Thoracic aorta (tissue), 2 donors: ENCODE measurements around the gene ABCB8. TPM values are rescaled to one million over a fixed set of nuclear protein-coding genes. Genes with fewer than 3 reads are reported as not detected.
"Not testable (repeated sequence)": the region's sequence is repeated elsewhere in the genome, so short reads cannot be mapped to it uniquely, and the experiment has no call there.

Experiments
- ATAC-seq: fragments of 150-250 bp; one replicate; pipeline ENCODE4 v1.8.0; 2017; ENCODE audit warnings: low read depth; ENCODE audit not compliant: insufficient number of reproducible peaks, low FRiP score
- DNase-seq: peaks from one replicate; pipeline ENCODE4 v3.0.0-alpha.2; 2020; ENCODE audit warnings: low spot score
- H3K27ac ChIP-seq, 2 donors: fragments of 200-600 bp; sonication (generic); 1 replicate in 1 of 2; 2 replicates in 1 of 2; pipeline ENCODE4 v1.5.1; 2016; ENCODE audit warnings: mild to moderate bottlenecking in 2 of 2, moderate library complexity in 2 of 2
- H3K27me3 ChIP-seq: fragments of 200-600 bp; sonication (generic); replicated peaks from 2 replicates; pipeline ENCODE4 v1.6.0; 2016; ENCODE audit warnings: mild to moderate bottlenecking; ENCODE audit not compliant: insufficient read depth
- H3K36me3 ChIP-seq: fragments of 200-600 bp; sonication (generic); one replicate; pipeline ENCODE4 v1.5.1; 2016
- H3K4me1 ChIP-seq, 2 donors: fragments of 200-600 bp; sonication (generic); 1 replicate in 1 of 2; 2 replicates in 1 of 2; pipeline versions ENCODE4 v1.5.1 to v1.6.0; 2016; ENCODE audit warnings: low read depth in 2 of 2, mild to moderate bottlenecking in 1 of 2; ENCODE audit not compliant: control insufficient read depth in 1 of 2
- H3K4me3 ChIP-seq: fragments of 200-600 bp; sonication (generic); 2 replicates; pipeline ENCODE4 v1.5.1; 2016; ENCODE audit warnings: mild to moderate bottlenecking
- H3K9me3 ChIP-seq: fragments of 200-600 bp; sonication (generic); 2 replicates; pipeline ENCODE4 v1.5.1; 2016
- total RNA-seq, 2 donors: library from RNA; depleted of rRNA; stranded (reverse); fragments of >200 nt; gene quantifications; one replicate each; pipeline versions ENCODE4 v1.1.0 to v1.2.3, GENCODE V29; 2016
- TF ChIP-seq, protein P1 (sequence below): fragments of 200-600 bp; sonication (generic); IDR thresholded peaks from one replicate; pipeline ENCODE4 v1.5.1; 2019; ENCODE audit warnings: antibody characterized with exemption

ABCB8 gene
- total RNA-seq, 2 donors from 2014 or later = 34.1 to 35.1 TPM

GRCh38 chr7:151038951-151039849, 10.9 kb downstream of the ABCB8 start:
- Histone ChIP-seq H3K27me3 (no peaks in the 10 kb centered on the region), H3K4me1 (peaks cover 11 to 12% of the 10 kb centered on the region in 2 donors), H3K4me3 (no peak overlapping the region), H3K9me3 (no peaks in the 10 kb centered on the region), H3K36me3 (peaks cover 30% of the 10 kb centered on the region), H3K27ac (peak overlapping the region in 1 of 2 donors; percentile 62)
- TF ChIP-seq, protein P1, sequence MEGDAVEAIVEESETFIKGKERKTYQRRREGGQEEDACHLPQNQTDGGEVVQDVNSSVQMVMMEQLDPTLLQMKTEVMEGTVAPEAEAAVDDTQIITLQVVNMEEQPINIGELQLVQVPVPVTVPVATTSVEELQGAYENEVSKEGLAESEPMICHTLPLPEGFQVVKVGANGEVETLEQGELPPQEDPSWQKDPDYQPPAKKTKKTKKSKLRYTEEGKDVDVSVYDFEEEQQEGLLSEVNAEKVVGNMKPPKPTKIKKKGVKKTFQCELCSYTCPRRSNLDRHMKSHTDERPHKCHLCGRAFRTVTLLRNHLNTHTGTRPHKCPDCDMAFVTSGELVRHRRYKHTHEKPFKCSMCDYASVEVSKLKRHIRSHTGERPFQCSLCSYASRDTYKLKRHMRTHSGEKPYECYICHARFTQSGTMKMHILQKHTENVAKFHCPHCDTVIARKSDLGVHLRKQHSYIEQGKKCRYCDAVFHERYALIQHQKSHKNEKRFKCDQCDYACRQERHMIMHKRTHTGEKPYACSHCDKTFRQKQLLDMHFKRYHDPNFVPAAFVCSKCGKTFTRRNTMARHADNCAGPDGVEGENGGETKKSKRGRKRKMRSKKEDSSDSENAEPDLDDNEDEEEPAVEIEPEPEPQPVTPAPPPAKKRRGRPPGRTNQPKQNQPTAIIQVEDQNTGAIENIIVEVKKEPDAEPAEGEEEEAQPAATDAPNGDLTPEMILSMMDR = no peak
- DNase-seq (peak; percentile 63), ATAC-seq (peak; percentile 84)

DNA sequence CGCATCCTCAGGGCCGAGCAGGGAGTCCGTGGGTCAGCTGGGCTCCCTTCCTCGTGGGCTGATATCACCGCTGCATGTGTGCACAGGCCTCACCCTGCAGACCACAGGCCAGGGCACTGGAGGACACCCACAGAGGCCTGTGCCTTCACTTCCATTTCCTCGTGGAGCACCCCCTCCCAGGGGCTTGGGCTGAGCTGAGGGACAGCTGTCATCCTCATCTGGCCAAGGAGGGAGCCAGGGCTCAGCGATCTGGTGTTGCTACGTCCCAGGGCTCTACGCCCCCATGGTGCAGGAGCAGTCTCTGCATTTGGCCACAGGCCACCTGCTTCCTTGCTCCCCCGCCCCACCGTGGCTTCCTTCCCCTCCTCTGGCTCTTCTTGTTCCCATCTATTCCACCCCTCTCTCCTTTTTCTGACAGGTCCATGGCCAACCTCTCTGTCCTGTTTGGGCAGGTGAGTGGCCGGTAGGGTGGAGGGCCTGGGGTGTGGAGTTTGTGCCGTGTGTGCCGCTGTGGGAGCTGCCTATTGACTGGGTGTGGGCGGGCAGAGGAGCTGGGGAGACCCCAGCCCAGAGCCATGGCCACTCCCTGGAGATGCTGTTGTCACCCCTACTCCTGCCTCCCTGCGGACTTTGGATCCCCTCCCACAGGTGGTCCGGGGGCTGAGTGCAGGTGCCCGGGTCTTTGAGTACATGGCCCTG, 11.7 kb downstream of the ABCB8 start:
- H3K4me1 ChIP-seq = peaks cover 11 to 12% of the 10 kb centered on the region in 2 donors
- H3K27me3 ChIP-seq = no peaks in the 10 kb centered on the region
- no peak overlapping the region for H3K4me3 ChIP-seq
- no peak for DNase-seq
- no peaks in the 10 kb centered on the region for H3K9me3 ChIP-seq
- TF ChIP-seq, protein P1 = no peak
- no peak for ATAC-seq
- peaks cover 30% of the 10 kb centered on the region for H3K36me3 ChIP-seq
- H3K27ac ChIP-seq = peak overlapping the region in 1 of 2 donors; percentile 62

DNA sequence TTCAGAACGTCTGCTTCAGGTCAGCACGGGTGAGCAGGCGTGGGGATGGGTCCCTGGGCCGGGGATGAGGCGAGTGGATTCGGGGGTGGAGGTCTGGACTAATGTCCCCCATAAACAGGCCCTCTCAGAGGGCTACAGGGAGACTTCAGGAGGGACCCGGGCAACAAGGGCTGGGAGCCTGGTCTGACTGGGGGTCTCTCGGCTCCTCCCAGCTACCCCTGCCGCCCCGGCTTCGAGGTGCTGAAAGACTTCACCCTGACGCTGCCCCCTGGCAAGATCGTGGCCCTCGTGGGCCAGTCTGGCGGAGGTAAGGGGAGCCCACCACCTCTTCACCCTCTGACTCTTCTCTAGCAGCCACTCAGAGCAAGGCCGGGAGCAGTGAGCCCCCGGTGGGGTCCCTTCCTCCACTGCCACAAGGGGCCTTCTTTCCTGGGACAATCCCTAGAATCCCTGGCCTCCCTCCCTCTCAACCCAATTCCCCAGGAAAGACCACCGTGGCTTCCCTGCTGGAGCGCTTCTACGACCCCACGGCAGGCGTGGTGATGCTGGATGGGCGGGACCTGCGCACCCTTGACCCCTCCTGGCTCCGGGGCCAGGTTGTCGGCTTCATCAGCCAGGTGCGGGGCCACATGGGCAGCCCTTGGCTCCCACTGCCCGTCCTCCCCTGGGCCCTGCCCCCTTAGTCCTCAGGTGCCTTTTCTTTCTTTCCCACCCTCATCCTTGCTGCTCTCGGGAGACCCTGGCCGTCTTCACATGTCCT, 12.5 kb downstream of the ABCB8 start:
- no peaks in the 10 kb centered on the region for H3K27me3 ChIP-seq
- no peak overlapping the region for H3K27ac ChIP-seq
- ATAC-seq = no peak
- no peaks in the 10 kb centered on the region for H3K9me3 ChIP-seq
- no peak for DNase-seq
- TF ChIP-seq, protein P1 = no peak
- no peak overlapping the region for H3K4me3 ChIP-seq
- H3K36me3 ChIP-seq = peaks cover 22% of the 10 kb centered on the region
- H3K4me1 ChIP-seq = peaks cover 11 to 12% of the 10 kb centered on the region in 2 donors

DNA sequence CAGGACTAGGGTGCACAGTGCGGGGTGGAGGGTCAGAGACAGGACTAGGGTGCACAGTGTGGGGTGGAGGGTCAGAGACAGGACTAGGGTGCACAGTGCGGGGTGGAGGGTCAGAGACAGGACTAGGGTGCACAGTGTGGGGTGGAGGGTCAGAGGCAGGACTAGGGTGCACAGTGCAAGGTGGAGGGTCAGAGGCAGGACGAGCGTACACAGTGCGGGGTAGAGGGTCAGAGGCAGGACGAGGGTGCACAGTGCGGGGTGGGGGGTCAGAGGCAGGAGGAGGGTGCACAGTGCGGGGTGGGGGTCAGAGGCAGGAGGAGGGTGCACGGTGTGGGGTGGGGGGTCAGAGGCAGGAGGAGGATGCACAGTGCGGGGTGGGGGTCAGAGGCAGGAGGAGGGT, 15.2 kb downstream of the ABCB8 start:
- not testable (repeated sequence) for H3K27me3 ChIP-seq, ATAC-seq, H3K27ac ChIP-seq, H3K4me3 ChIP-seq, DNase-seq, H3K9me3 ChIP-seq, H3K36me3 ChIP-seq
- H3K4me1 ChIP-seq = peaks cover 10% of the 10 kb centered on the region in 2 donors

DNA sequence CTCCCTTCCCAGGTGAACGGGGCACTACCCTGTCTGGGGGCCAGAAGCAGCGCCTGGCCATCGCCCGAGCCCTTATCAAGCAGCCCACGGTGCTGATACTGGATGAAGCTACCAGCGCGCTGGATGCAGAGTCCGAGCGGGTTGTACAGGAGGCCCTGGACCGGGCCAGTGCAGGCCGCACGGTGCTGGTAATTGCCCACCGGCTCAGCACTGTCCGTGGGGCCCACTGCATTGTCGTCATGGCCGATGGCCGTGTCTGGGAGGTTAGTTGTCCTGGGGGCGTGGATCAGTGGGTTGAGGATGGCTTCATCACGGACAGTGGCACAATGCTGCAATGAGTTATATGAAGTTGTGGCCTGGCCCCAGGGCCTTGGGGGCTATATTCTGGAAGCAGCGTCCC, 15.7 kb downstream of the ABCB8 start:
- no peaks in the 10 kb centered on the region for H3K9me3 ChIP-seq
- no peaks in the 10 kb centered on the region for H3K27me3 ChIP-seq
- DNase-seq (no peak), ATAC-seq (no peak)
- peaks cover 9% of the 10 kb centered on the region for H3K36me3 ChIP-seq
- no peak overlapping the region for H3K27ac ChIP-seq
- H3K4me3 ChIP-seq = no peak overlapping the region
- TF ChIP-seq, protein P1 = no peak
- peaks cover 5% of the 10 kb centered on the region in 2 donors for H3K4me1 ChIP-seq
